PC-9 (cell line): ENCODE results near the gene CALD1. TPM values are rescaled to one million over a fixed set of nuclear protein-coding genes. Genes with fewer than 3 reads are reported as not detected.
A peak's percentile ranks its signal among the peaks of the same experiment; 100 is the strongest.

Source experiments
- BruUV-seq: library from RNA; stranded (reverse); fragments of 400-500 nt; replicated peaks from 2 replicates; lab custom pipeline; 2021; lab: Mats Ljungman, UMichigan
- CTCF ChIA-PET: fragments of 300-600 bp; sonication (Branson Sonifier 250); formaldehyde crosslinking; loops from one replicate; lab custom pipeline; 2022; ENCODE audit warnings: antibody characterized with exemption; lab: Charles Lee
- POLR2A ChIA-PET: fragments of 300-600 bp; sonication (Branson Sonifier 250); formaldehyde crosslinking; loops from one replicate; lab custom pipeline; 2022; ENCODE audit warnings: antibody characterized with exemption; ENCODE audit not compliant: unreplicated experiment; lab: Charles Lee
- DNase-seq, 2 experiments: peaks; one replicate each; pipeline versions ENCODE4 v3.0.0 to v3.0.0-alpha.2; 2015 to 2022; ENCODE audit warnings: mixed read lengths in 1 of 2
- H2AFZ ChIP-seq: fragments of 200-600 bp; sonication (generic); 2 replicates; pipeline ENCODE4 v1.8.1; 2017; ENCODE audit warnings: antibody characterized with exemption
- H3F3A ChIP-seq: fragments of 200-600 bp; sonication (generic); 2 replicates; pipeline ENCODE4 v1.8.1; 2017; ENCODE audit warnings: antibody characterized with exemption, mild to moderate bottlenecking, low read depth; ENCODE audit not compliant: insufficient read depth
- H3K27ac ChIP-seq: fragments of 200-600 bp; sonication (generic); 2 replicates; pipeline ENCODE4 v1.6.1; 2016; ENCODE audit warnings: mixed run types
- H3K27me3 ChIP-seq: fragments of 200-600 bp; sonication (generic); 2 replicates; pipeline ENCODE4 v1.6.1; 2016; ENCODE audit warnings: low read depth, mixed run types; ENCODE audit not compliant: insufficient read depth
- H3K36me3 ChIP-seq: fragments of 200-600 bp; sonication (generic); 2 replicates; pipeline ENCODE4 v1.6.1; 2016; ENCODE audit warnings: low read depth, mixed run types
- H3K4me1 ChIP-seq: fragments of 200-600 bp; sonication (generic); replicated peaks from 2 replicates; pipeline ENCODE4 v1.6.1; 2016; ENCODE audit warnings: mixed run types; ENCODE audit not compliant: insufficient read depth
- H3K4me2 ChIP-seq: fragments of 200-600 bp; sonication (generic); 2 replicates; pipeline ENCODE4 v1.6.1; 2017; ENCODE audit warnings: mixed run types
- H3K4me3 ChIP-seq: fragments of 200-600 bp; sonication (generic); 2 replicates; pipeline ENCODE4 v1.6.1; 2016; ENCODE audit warnings: mixed run types
- H3K79me2 ChIP-seq: fragments of 200-600 bp; sonication (generic); 2 replicates; pipeline ENCODE4 v1.6.1; 2017; ENCODE audit warnings: low read depth, mixed run types
- H3K9me2 ChIP-seq: fragments of 200-600 bp; sonication (generic); 2 replicates; pipeline ENCODE4 v1.8.1; 2017; ENCODE audit warnings: mild to moderate bottlenecking; ENCODE audit not compliant: insufficient read depth
- H3K9me3 ChIP-seq: fragments of 200-600 bp; sonication (generic); 2 replicates; pipeline ENCODE4 v1.8.1; 2016; ENCODE audit warnings: low read depth; ENCODE audit not compliant: insufficient read depth
- H4K20me1 ChIP-seq: fragments of 200-600 bp; sonication (generic); 2 replicates; pipeline ENCODE4 v1.8.1; 2017; ENCODE audit not compliant: insufficient read depth
- EZH2 ChIP-seq: fragments of 200-600 bp; sonication (generic); IDR thresholded peaks from 2 replicates; pipeline ENCODE4 v1.8.0; 2017; ENCODE audit warnings: antibody characterized with exemption, low read depth
- intact Hi-C: fragments of 100-400 bp; cut with micrococcal nuclease; formaldehyde crosslinking; loops from one replicate; pipeline ENCODE4 v1.10.0; 2022; ENCODE audit not compliant: unreplicated experiment
- total RNA-seq: library from RNA; stranded (reverse); gene quantifications from 2 replicates; pipeline ENCODE4 v1.2.3, GENCODE V29; 2021
- TF ChIP-seq, protein P1 (sequence below): fragments of 200-600 bp; sonication (generic); conservative IDR thresholded peaks from 2 replicates; pipeline ENCODE4 v1.6.1; 2017; ENCODE audit warnings: mixed run types, antibody characterized with exemption, mild to moderate bottlenecking, moderate library complexity

CALD1 gene
- total RNA-seq, 1 experiment from 2014 or later: 84.4 TPM

DNA sequence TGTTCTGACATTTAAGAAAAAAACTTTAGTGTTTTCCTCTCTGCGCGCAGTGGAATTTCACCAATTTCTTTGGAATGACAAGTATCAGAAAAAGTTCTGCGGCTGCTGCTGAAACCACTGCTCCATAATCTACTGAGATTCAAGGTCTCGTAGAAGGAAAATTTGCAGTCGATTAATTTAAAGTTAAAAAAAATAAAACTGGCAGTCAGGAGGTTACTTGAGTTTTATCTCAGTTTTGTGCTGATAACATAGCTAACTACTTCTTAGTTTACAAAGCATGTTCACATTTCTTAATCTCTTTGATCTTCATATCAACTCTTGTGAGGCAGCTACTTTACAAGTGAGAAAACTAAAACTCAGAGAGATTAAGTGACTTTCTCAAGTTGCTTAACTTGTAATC is 18.2 kb upstream of the CALD1 start:
- CTCF ChIA-PET: interaction anchor here (0.7 kb wide), 1 partner anchor 101 kb away, joined by 8 read pairs; no protein-coding TSS in a partner anchor
- H4K20me1 ChIP-seq: no peaks in the 10 kb centered on the region
- intact Hi-C loops: no loop called here
- H2AFZ ChIP-seq: no peak overlapping the region
- no peaks in the 10 kb centered on the region for H3K79me2 ChIP-seq
- TF ChIP-seq, protein P1, sequence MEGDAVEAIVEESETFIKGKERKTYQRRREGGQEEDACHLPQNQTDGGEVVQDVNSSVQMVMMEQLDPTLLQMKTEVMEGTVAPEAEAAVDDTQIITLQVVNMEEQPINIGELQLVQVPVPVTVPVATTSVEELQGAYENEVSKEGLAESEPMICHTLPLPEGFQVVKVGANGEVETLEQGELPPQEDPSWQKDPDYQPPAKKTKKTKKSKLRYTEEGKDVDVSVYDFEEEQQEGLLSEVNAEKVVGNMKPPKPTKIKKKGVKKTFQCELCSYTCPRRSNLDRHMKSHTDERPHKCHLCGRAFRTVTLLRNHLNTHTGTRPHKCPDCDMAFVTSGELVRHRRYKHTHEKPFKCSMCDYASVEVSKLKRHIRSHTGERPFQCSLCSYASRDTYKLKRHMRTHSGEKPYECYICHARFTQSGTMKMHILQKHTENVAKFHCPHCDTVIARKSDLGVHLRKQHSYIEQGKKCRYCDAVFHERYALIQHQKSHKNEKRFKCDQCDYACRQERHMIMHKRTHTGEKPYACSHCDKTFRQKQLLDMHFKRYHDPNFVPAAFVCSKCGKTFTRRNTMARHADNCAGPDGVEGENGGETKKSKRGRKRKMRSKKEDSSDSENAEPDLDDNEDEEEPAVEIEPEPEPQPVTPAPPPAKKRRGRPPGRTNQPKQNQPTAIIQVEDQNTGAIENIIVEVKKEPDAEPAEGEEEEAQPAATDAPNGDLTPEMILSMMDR: no peak
- no peak for TF ChIP-seq EZH2
- no peak overlapping the region for H3K4me2 ChIP-seq
- no peak overlapping the region for H3K27ac ChIP-seq
- H3K9me3 ChIP-seq: no peaks in the 10 kb centered on the region
- H3F3A ChIP-seq: no peaks in the 10 kb centered on the region
- H3K4me3 ChIP-seq: no peak overlapping the region
- H3K9me2 ChIP-seq: no peaks in the 10 kb centered on the region
- H3K36me3 ChIP-seq: no peaks in the 10 kb centered on the region
- BruUV-seq: no TSS peak
- H3K4me1 ChIP-seq: no peaks in the 10 kb centered on the region
- POLR2A ChIA-PET: no interaction called here
- H3K27me3 ChIP-seq: no peaks in the 10 kb centered on the region
- no peak for DNase-seq

- intact Hi-C loops: no loop called here
- H3K4me2 ChIP-seq: no peak overlapping the region
- no peaks in the 10 kb centered on the region for H3K9me2 ChIP-seq
- no peak for DNase-seq
- no peak overlapping the region for H3K27ac ChIP-seq
- no peak overlapping the region for H2AFZ ChIP-seq
- H3K9me3 ChIP-seq: no peaks in the 10 kb centered on the region
- no peaks in the 10 kb centered on the region for H3F3A ChIP-seq
- no peaks in the 10 kb centered on the region for H4K20me1 ChIP-seq
- CTCF ChIA-PET: no interaction called here
- POLR2A ChIA-PET: interaction anchor here (0.8 kb wide), 1 partner anchor 15 kb away, joined by 20 read pairs; no protein-coding TSS in a partner anchor
- H3K4me3 ChIP-seq: no peak overlapping the region
- TF ChIP-seq EZH2: no peak
- TF ChIP-seq, protein P1: no peak
- H3K36me3 ChIP-seq: no peaks in the 10 kb centered on the region
- BruUV-seq: no TSS peak
- H3K4me1 ChIP-seq: peaks cover 6% of the 10 kb centered on the region; the same call in 1 of the 2 replicates
- no peaks in the 10 kb centered on the region for H3K27me3 ChIP-seq
- H3K79me2 ChIP-seq: no peaks in the 10 kb centered on the region
Measured at GRCh38 chr7:134763960-134764359, 15.5 kb upstream of the CALD1 start.

GRCh38 chr7:134764365-134764764 is 15.1 kb upstream of the CALD1 start:
- CTCF ChIA-PET: no interaction called here
- no peaks in the 10 kb centered on the region for H3K36me3 ChIP-seq
- H3K9me3 ChIP-seq: no peaks in the 10 kb centered on the region
- no peak overlapping the region for H2AFZ ChIP-seq
- no peaks in the 10 kb centered on the region for H3K79me2 ChIP-seq
- DNase-seq: peak in 1 of 2 experiments; percentile 30
- H3K27me3 ChIP-seq: no peaks in the 10 kb centered on the region
- POLR2A ChIA-PET: interaction anchor here (0.8 kb wide), 1 partner anchor 15 kb away, joined by 20 read pairs; no protein-coding TSS in a partner anchor
- no peak overlapping the region for H3K4me3 ChIP-seq
- no peak overlapping the region for H3K27ac ChIP-seq
- no peaks in the 10 kb centered on the region for H3K9me2 ChIP-seq
- H3K4me1 ChIP-seq: peaks cover 6% of the 10 kb centered on the region; the same call in 1 of the 2 replicates
- intact Hi-C loops: no loop called here
- no peak for TF ChIP-seq EZH2
- TF ChIP-seq, protein P1: no peak
- H3F3A ChIP-seq: no peaks in the 10 kb centered on the region
- H4K20me1 ChIP-seq: no peaks in the 10 kb centered on the region
- H3K4me2 ChIP-seq: no peak overlapping the region
- BruUV-seq: no TSS peak
